AG04450 (cell line): ENCODE data around the gene EDNRB. TPM values are rescaled to one million over a fixed set of nuclear protein-coding genes. Genes with fewer than 3 reads are reported as not detected.

Experiments
- CTCF ChIA-PET: fragments of 300-600, 350-600 bp; formaldehyde crosslinking; extraction: SDS; loops from one replicate; lab custom pipeline; 2022; ENCODE audit warnings: antibody characterized with exemption, inconsistent platforms; lab: Charles Lee
- POLR2A ChIA-PET: fragments of 350-600 bp; formaldehyde crosslinking; extraction: SDS; loops from one replicate; lab custom pipeline; 2021; ENCODE audit warnings: antibody characterized with exemption, inconsistent platforms; lab: Yijun Ruan, JAX
- DNase-seq: peaks from one replicate; pipeline ENCODE4 v3.0.0-alpha.2; 2011; ENCODE audit warnings: low read depth, low spot score
- H3K27ac ChIP-seq: one replicate; pipeline ENCODE4 v1.5.1; 2012; ENCODE audit warnings: low read depth, low read length, control low read depth
- H3K27me3 ChIP-seq: one replicate; pipeline ENCODE4 v1.6.0; 2012; ENCODE audit warnings: low read length; ENCODE audit not compliant: control insufficient read depth, insufficient read depth
- H3K4me3 ChIP-seq: 2 replicates; pipeline ENCODE4 v1.5.1; 2011; ENCODE audit warnings: mild to moderate bottlenecking, low read depth, low read length, control low read depth
- H3K9me3 ChIP-seq: 2 replicates; pipeline ENCODE4 v1.5.1; 2012; ENCODE audit warnings: low read length; ENCODE audit not compliant: control insufficient read depth, insufficient read depth
- CTCF ChIP-seq: IDR thresholded peaks from 2 replicates; pipeline ENCODE4 v1.5.1; 2011; ENCODE audit warnings: low read depth, low read length, control low read depth, inconsistent platforms
- polyA plus RNA-seq: library from polyadenylated mRNA; depleted of rRNA; stranded (reverse); fragments of >200 nt; gene quantifications from 2 replicates; pipeline ENCODE4 v1.2.3, GENCODE V29; 2011

Gene EDNRB
- polyA plus RNA-seq, 1 experiment = 7.2 TPM

DNA sequence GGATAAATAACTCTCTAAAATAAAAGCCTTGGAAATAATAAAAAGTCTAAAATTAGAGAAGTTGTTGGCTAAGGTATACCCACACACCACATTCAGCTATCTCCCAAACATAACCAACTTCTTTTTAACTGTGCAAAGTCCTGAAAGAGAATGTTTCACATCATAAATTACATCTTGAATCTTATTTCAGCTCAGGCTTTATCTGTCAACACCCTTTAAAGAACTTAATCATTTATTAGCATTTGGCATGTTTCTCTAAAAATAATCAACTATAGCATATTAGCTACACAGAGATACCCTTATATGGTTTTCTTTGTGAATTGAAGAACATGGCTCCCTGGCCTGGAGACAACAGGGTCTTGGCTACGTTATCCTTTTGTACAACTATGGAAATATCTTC, 6.9 kb downstream of the EDNRB start:
- TF ChIP-seq CTCF = no peak
- ChIA-PET POLR2A (no interaction called here), CTCF (interaction anchor here (0.7 to 3.3 kb wide), 3 partner anchors 10 to 209 kb away, joined by 3 to 13 read pairs (median 3); no protein-coding TSS in a partner anchor)

GRCh38 chr13:77909827-77910226, 8.8 kb downstream of the EDNRB start:
- Histone ChIP-seq H3K27me3 (no peaks in the 10 kb centered on the region), H3K9me3 (no peaks in the 10 kb centered on the region), H3K4me3 (no peak overlapping the region), H3K27ac (no peak overlapping the region)
- CTCF ChIA-PET = interaction anchor here (1.2 to 3.3 kb wide), 2 partner anchors 10 to 211 kb away, joined by 5 to 13 read pairs; no protein-coding TSS in a partner anchor
- no peak for TF ChIP-seq CTCF
- no peak for DNase-seq
- POLR2A ChIA-PET = no interaction called here

More for the DNA sequence above, 6.9 kb downstream of the EDNRB start:
- no peak for DNase-seq
- H3K4me3 ChIP-seq = no peak overlapping the region
- no peaks in the 10 kb centered on the region for H3K9me3 ChIP-seq
- no peaks in the 10 kb centered on the region for H3K27me3 ChIP-seq
- H3K27ac ChIP-seq = no peak overlapping the region

GRCh38 chr13:77908531-77908930, 10.1 kb downstream of the EDNRB start:
- H3K27ac ChIP-seq = no peak overlapping the region
- ChIA-PET CTCF (no interaction called here), POLR2A (no interaction called here)
- H3K9me3 ChIP-seq = no peaks in the 10 kb centered on the region
- no peak for DNase-seq
- H3K27me3 ChIP-seq = no peaks in the 10 kb centered on the region
- H3K4me3 ChIP-seq = no peak overlapping the region
- no peak for TF ChIP-seq CTCF

GRCh38 chr13:77907666-77908341, 10.8 kb downstream of the EDNRB start:
- H3K4me3 ChIP-seq = no peak overlapping the region
- H3K9me3 ChIP-seq = no peaks in the 10 kb centered on the region
- H3K27ac ChIP-seq = no peak overlapping the region
- no peaks in the 10 kb centered on the region for H3K27me3 ChIP-seq
- no peak for TF ChIP-seq CTCF
- CTCF ChIA-PET = interaction anchor here (0.7 kb wide), 1 partner anchor 18 kb away, joined by 3 read pairs; no protein-coding TSS in a partner anchor
- no peak for DNase-seq
- POLR2A ChIA-PET = no interaction called here

- H3K27me3 ChIP-seq = no peaks in the 10 kb centered on the region
- H3K9me3 ChIP-seq = peaks cover 4% of the 10 kb centered on the region; the same call in 1 of the 2 replicates
- H3K4me3 ChIP-seq = no peak overlapping the region
- no peak for TF ChIP-seq CTCF
- CTCF ChIA-PET = no interaction called here
- no peak for DNase-seq
- POLR2A ChIA-PET = no interaction called here
- no peak overlapping the region for H3K27ac ChIP-seq
Observed at GRCh38 chr13:77904031-77904430, 14.6 kb downstream of the EDNRB start.
